CD8-positive, alpha-beta memory T cell (primary cell): ENCODE data around the gene CHST3. TPM values are rescaled to one million over a fixed set of nuclear protein-coding genes. Genes with fewer than 3 reads are reported as not detected.

Experiments
- CTCF ChIA-PET: fragments of 350-600 bp; sonication (Branson Sonifier 250); formaldehyde crosslinking; loops from one replicate; lab custom pipeline; 2021; ENCODE audit warnings: antibody characterized with exemption; lab: Charles Lee
- POLR2A ChIA-PET: fragments of 350-600 bp; sonication (Branson Sonifier 250); formaldehyde crosslinking; loops from one replicate; lab custom pipeline; 2021; ENCODE audit warnings: antibody characterized with exemption; lab: Charles Lee
- DNase-seq, 5 donors: peaks; one replicate each; pipeline versions ENCODE4 v3.0.0 to v3.0.0-alpha.2; 2020 to 2022; ENCODE audit warnings: mixed read lengths in 1 of 5
- H3K27ac ChIP-seq: one replicate; pipeline ENCODE4 v1.7.0; 2013; ENCODE audit warnings: low read depth, mild to moderate bottlenecking, low read length, moderate library complexity
- H3K27me3 ChIP-seq: 2 replicates; pipeline ENCODE4 v1.7.0; 2013; ENCODE audit warnings: low read length, mild to moderate bottlenecking; ENCODE audit not compliant: insufficient read depth, poor library complexity, severe bottlenecking
- H3K36me3 ChIP-seq: 2 replicates; pipeline ENCODE4 v1.7.0; 2013; ENCODE audit warnings: mild to moderate bottlenecking, low read length, moderate library complexity; ENCODE audit not compliant: insufficient read depth
- H3K4me1 ChIP-seq: 2 replicates; pipeline ENCODE4 v1.7.0; 2013; ENCODE audit warnings: mild to moderate bottlenecking, low read length, moderate library complexity; ENCODE audit not compliant: insufficient read depth
- H3K4me3 ChIP-seq: 2 replicates; pipeline ENCODE4 v1.7.0; 2013; ENCODE audit warnings: mild to moderate bottlenecking, low read length
- H3K9me3 ChIP-seq: 2 replicates; pipeline ENCODE4 v1.7.0; 2013; ENCODE audit warnings: mild to moderate bottlenecking, low read length
- H3K27ac Mint-ChIP-seq, 8 donors: one replicate each; pipeline ENCODE4 v1.8.0; 2020 to 2021; ENCODE audit warnings: mixed read lengths in 8 of 8, mild to moderate bottlenecking in 6 of 8, inconsistent platforms in 3 of 8, moderate library complexity in 3 of 8
- H3K27me3 Mint-ChIP-seq, 2 donors: one replicate each; pipeline ENCODE4 v1.8.0; 2020 to 2021; ENCODE audit warnings: mixed read lengths in 2 of 2, mild to moderate bottlenecking in 1 of 2, moderate library complexity in 1 of 2
- H3K36me3 Mint-ChIP-seq, 3 donors: one replicate each; pipeline ENCODE4 v1.8.0; 2020 to 2021; ENCODE audit warnings: mixed read lengths in 3 of 3, inconsistent platforms in 1 of 3, mild to moderate bottlenecking in 1 of 3
- H3K4me1 Mint-ChIP-seq, 3 donors: one replicate each; pipeline ENCODE4 v1.8.0; 2020 to 2021; ENCODE audit warnings: mixed read lengths in 3 of 3, inconsistent platforms in 1 of 3, mild to moderate bottlenecking in 1 of 3
- H3K4me3 Mint-ChIP-seq, 7 donors: one replicate each; pipeline ENCODE4 v1.8.0; 2020 to 2021; ENCODE audit warnings: mixed read lengths in 7 of 7, mild to moderate bottlenecking in 6 of 7, moderate library complexity in 4 of 7, inconsistent platforms in 2 of 7
- H3K9me3 Mint-ChIP-seq, 5 donors: one replicate each; pipeline ENCODE4 v1.8.0; 2020 to 2022; ENCODE audit warnings: mixed read lengths in 5 of 5, mild to moderate bottlenecking in 3 of 5, moderate library complexity in 2 of 5, inconsistent platforms in 1 of 5
- polyA plus RNA-seq: library from polyadenylated mRNA; unstranded; fragments of 300-500 nt; fragmentation: Illumina TruSeq; gene quantifications from one replicate; pipeline ENCODE4 v1.2.3, GENCODE V29; 2021
- total RNA-seq, 2 experiments: library from RNA; stranded (reverse); gene quantifications; one replicate each; pipeline ENCODE4 v1.2.3, GENCODE V29; 2021

CHST3 gene
- total and polyA plus RNA-seq, 3 experiments from 2014 or later = 0.07 TPM; not detected in 1

- H3K27ac Mint-ChIP-seq = no peak overlapping the region
- no peaks in the 10 kb centered on the region for H3K9me3 Mint-ChIP-seq
- no peak for DNase-seq
- no peaks in the 10 kb centered on the region for H3K4me1 Mint-ChIP-seq
- H3K36me3 Mint-ChIP-seq = no peaks in the 10 kb centered on the region
- no peaks in the 10 kb centered on the region for H3K9me3 ChIP-seq
- H3K27ac ChIP-seq = no peak overlapping the region
- no peaks in the 10 kb centered on the region for H3K4me1 ChIP-seq
- ChIA-PET CTCF (no interaction called here), POLR2A (no interaction called here)
- no peaks in the 10 kb centered on the region for H3K36me3 ChIP-seq
- H3K27me3 Mint-ChIP-seq = peaks cover 5 to 17% of the 10 kb centered on the region in 2 donors
- no peak overlapping the region for H3K4me3 Mint-ChIP-seq
- no peaks in the 10 kb centered on the region for H3K27me3 ChIP-seq
- no peak overlapping the region for H3K4me3 ChIP-seq
Measured at GRCh38 chr10:71978988-71979691, 14.9 kb downstream of the CHST3 start.

GRCh38 chr10:71979692-71980062, 15.5 kb downstream of the CHST3 start:
- Mint-ChIP-seq H3K4me3 (no peak overlapping the region), H3K4me1 (no peaks in the 10 kb centered on the region), H3K27me3 (peaks cover 5 to 21% of the 10 kb centered on the region in 2 donors), H3K27ac (no peak overlapping the region), H3K9me3 (no peaks in the 10 kb centered on the region), H3K36me3 (no peaks in the 10 kb centered on the region)
- H3K36me3 ChIP-seq = no peaks in the 10 kb centered on the region
- H3K9me3 ChIP-seq = no peaks in the 10 kb centered on the region
- ChIA-PET CTCF (no interaction called here), POLR2A (no interaction called here)
- H3K27me3 ChIP-seq = no peaks in the 10 kb centered on the region
- H3K4me1 ChIP-seq = no peaks in the 10 kb centered on the region
- no peak for DNase-seq
- no peak overlapping the region for H3K27ac ChIP-seq
- H3K4me3 ChIP-seq = no peak overlapping the region

- no peak for DNase-seq
Measured at GRCh38 chr10:71980181-71981014, 16.2 kb downstream of the CHST3 start.

GRCh38 chr10:71981015-71981875, 17.1 kb downstream of the CHST3 start:
- Histone ChIP-seq H3K9me3 (no peaks in the 10 kb centered on the region), H3K36me3 (no peaks in the 10 kb centered on the region), H3K27me3 (no peaks in the 10 kb centered on the region), H3K4me1 (no peaks in the 10 kb centered on the region), H3K27ac (peak overlapping the region; percentile 38), H3K4me3 (no peak overlapping the region)
- Mint-ChIP-seq H3K4me3 (no peak overlapping the region), H3K27ac (no peak overlapping the region), H3K27me3 (peaks cover 6 to 33% of the 10 kb centered on the region in 2 donors), H3K9me3 (no peaks in the 10 kb centered on the region), H3K4me1 (no peaks in the 10 kb centered on the region), H3K36me3 (no peaks in the 10 kb centered on the region)
- no peak for DNase-seq
- ChIA-PET CTCF (no interaction called here), POLR2A (interaction anchor here (0.6 kb wide), 1 partner anchor 393 kb away, joined by 6 read pairs; no protein-coding TSS in a partner anchor)

More at GRCh38 chr10:71980181-71981014, 16.2 kb downstream of the CHST3 start:
- Histone ChIP-seq H3K9me3 (no peaks in the 10 kb centered on the region), H3K27ac (peak overlapping the region; percentile 38), H3K4me3 (no peak overlapping the region), H3K4me1 (no peaks in the 10 kb centered on the region), H3K27me3 (no peaks in the 10 kb centered on the region), H3K36me3 (no peaks in the 10 kb centered on the region)
- ChIA-PET POLR2A (no interaction called here), CTCF (no interaction called here)
- Mint-ChIP-seq H3K9me3 (no peaks in the 10 kb centered on the region), H3K4me1 (no peaks in the 10 kb centered on the region), H3K36me3 (no peaks in the 10 kb centered on the region), H3K27ac (no peak overlapping the region), H3K4me3 (no peak overlapping the region), H3K27me3 (peaks cover 6 to 28% of the 10 kb centered on the region in 2 donors)

GRCh38 chr10:71981876-71982230, 17.7 kb downstream of the CHST3 start:
- CTCF ChIA-PET = no interaction called here

GRCh38 chr10:71982269-71983178, 18.3 kb downstream of the CHST3 start:
- Mint-ChIP-seq H3K4me1 (no peaks in the 10 kb centered on the region), H3K9me3 (no peaks in the 10 kb centered on the region), H3K27ac (peak overlapping the region in 1 of 8 donors; percentile 92), H3K4me3 (peak overlapping the region in 1 of 7 donors; percentile 59), H3K27me3 (peaks cover 7 to 33% of the 10 kb centered on the region in 2 donors), H3K36me3 (no peaks in the 10 kb centered on the region)
- DNase-seq = no peak
- H3K27me3 ChIP-seq = no peaks in the 10 kb centered on the region
- H3K36me3 ChIP-seq = no peaks in the 10 kb centered on the region
- H3K9me3 ChIP-seq = no peaks in the 10 kb centered on the region
- CTCF ChIA-PET = no interaction called here
- no peaks in the 10 kb centered on the region for H3K4me1 ChIP-seq
- no peak overlapping the region for H3K4me3 ChIP-seq
- POLR2A ChIA-PET = no interaction called here
- H3K27ac ChIP-seq = no peak overlapping the region

More at GRCh38 chr10:71981876-71982230, 17.7 kb downstream of the CHST3 start:
- POLR2A ChIA-PET = interaction anchor here (0.6 kb wide), 1 partner anchor 392 kb away, joined by 6 read pairs; no protein-coding TSS in a partner anchor
- DNase-seq = no peak
- H3K4me3 ChIP-seq = no peak overlapping the region
- Mint-ChIP-seq H3K4me3 (no peak overlapping the region), H3K27me3 (peaks cover 7 to 33% of the 10 kb centered on the region in 2 donors), H3K9me3 (no peaks in the 10 kb centered on the region), H3K36me3 (no peaks in the 10 kb centered on the region), H3K4me1 (no peaks in the 10 kb centered on the region), H3K27ac (no peak overlapping the region)
- no peaks in the 10 kb centered on the region for H3K9me3 ChIP-seq
- H3K27me3 ChIP-seq = no peaks in the 10 kb centered on the region
- no peaks in the 10 kb centered on the region for H3K4me1 ChIP-seq
- H3K27ac ChIP-seq = no peak overlapping the region
- no peaks in the 10 kb centered on the region for H3K36me3 ChIP-seq

- H3K4me1 Mint-ChIP-seq = no peaks in the 10 kb centered on the region
Measured at GRCh38 chr10:71984126-71984808, 20.1 kb downstream of the CHST3 start.

More at GRCh38 chr10:71984126-71984808, 20.1 kb downstream of the CHST3 start:
- Histone ChIP-seq H3K9me3 (no peaks in the 10 kb centered on the region), H3K4me1 (no peaks in the 10 kb centered on the region), H3K27ac (no peak overlapping the region), H3K36me3 (no peaks in the 10 kb centered on the region), H3K27me3 (no peaks in the 10 kb centered on the region), H3K4me3 (no peak overlapping the region)
- no peaks in the 10 kb centered on the region for H3K36me3 Mint-ChIP-seq
- H3K27ac Mint-ChIP-seq = no peak overlapping the region
- POLR2A ChIA-PET = no interaction called here
- no peak overlapping the region for H3K4me3 Mint-ChIP-seq
- no peaks in the 10 kb centered on the region for H3K9me3 Mint-ChIP-seq
- DNase-seq = no peak
- CTCF ChIA-PET = interaction anchor here (1.1 kb wide), 1 partner anchor 14 kb away, joined by 3 read pairs; no protein-coding TSS in a partner anchor
- H3K27me3 Mint-ChIP-seq = peaks cover 9 to 31% of the 10 kb centered on the region in 2 donors
